NCI-H446 treated with DMSO at 0.1 percent for 48 hours (cell line): ENCODE measurements around the gene COA3.

Source experiments
- DNase-seq: peaks from one replicate; lab custom pipeline; 2025; lab: John Stamatoyannopoulos, UW

COA3 gene

GRCh38 chr17:42817866-42818265 lies 19.4 kb upstream of the COA3 start:
- DNase-seq = no peak

DNA sequence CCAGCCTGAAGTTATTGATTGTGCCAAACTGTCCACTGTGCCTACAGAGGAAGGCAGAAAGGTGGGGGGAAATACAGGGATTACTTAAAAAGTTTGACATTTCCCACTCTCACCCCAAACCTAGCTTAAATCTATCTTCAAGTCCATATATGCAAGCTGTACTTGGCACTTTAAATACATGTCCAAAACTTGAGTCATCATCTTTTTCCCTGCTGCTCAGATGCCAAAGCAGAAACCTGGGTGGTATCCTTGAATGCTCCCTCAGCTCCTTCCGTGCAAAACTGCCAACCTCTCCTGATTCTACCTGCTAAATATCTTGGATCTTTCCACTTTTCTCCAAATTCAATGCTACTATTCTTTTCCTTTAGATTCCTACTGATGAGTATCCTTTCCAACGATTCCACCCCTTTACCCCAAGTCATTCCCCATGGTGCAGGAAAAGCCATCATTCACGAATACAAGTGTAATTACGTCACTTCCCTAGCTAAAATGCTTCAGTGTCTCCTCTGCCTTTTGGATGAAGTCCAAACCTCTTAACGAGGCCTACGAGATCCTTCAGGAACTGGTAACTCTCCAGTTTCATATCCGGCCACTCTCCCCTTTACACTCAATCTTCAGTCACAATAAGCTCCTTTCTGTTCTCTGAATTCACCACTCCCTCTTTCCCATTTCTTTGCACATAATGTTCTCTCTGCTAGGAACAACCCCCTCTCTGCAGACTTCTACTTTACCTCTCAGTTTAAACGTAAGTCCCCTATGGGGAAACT lies 16.3 kb upstream of the COA3 start:
- no peak for DNase-seq

GRCh38 chr17:42809250-42809649 lies 10.7 kb upstream of the COA3 start:
- DNase-seq = no peak

DNA sequence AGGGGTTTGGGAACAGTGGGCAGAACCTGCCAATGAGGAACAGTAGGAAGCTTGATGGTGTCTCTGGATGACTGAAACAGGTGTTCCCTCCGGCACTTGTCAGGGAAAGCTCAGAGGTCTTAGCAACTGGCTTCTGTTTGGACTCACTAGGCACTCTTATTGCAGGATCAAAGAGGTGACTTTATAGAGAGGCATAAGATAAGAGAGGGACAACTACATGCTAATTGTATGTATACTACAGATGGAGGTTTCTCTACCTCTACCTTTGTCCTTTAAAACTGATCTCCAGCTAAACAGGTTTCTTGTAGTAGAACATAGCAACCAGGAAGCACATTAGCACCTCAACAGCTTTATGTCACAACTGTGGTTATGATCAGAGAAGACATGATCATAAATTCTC lies 7.7 kb upstream of the COA3 start:
- no peak for DNase-seq

DNA sequence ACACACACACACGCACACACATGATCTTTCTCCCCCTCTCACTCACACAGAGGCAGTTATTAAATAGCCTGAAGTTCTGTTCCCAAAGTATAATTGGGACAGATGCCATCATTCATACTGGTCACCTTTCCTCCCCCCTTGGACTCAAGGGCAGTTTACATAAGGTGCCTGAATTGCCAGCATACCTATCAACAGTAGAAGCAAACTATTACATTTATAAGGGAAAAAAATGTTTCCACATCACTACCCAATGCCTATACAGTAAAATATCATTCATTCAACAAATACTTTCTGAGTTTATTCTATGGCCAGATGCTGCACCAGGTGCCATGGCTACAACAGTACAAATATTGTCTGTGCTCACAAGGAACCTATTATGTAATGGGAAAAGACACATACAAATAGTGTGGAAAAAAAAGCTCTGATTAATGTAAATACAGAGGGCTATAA lies 6.4 kb upstream of the COA3 start:
- no peak for DNase-seq

DNA sequence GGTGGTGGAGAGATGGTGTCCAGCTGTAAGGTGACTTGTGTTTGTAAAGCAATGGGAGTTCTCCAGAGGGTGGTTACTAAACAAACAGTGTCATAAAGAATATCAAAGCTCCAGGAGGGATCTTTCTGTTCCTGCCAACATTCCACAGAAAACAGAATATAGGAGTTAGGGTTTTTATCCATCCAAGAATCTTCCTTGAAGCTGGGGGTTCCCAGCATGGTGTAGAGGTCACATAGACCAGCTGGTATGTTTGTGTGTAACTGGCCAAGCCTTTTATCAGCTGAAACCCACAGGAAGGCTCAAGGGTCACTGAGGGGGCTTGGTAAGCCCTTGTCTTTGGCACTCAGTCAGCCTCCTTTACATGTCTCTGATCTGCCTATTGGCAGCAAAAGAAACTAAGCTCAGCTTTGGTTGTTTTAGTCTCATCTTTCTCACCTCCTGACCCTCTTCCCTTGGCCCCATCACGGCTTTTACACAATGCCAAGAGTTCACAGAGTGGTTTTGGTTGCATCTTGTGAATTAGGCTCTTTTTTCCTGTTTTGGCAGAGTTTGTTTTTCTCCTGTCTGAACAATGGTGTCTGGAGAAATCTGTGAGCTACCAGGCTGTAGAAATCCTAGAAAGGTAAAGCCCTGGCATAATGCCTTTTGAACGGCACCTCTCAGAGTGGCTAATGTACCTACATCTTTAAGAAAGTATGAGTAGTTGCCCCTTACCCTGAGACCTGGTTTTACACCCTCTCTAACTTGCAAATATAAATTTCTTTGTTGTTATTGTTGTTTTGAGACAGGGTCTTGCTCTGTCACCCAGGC lies 4.8 kb upstream of the COA3 start:
- no peak for DNase-seq

GRCh38 chr17:42798011-42798382 lies 507 bp downstream of the COA3 start:
- no peak for DNase-seq

GRCh38 chr17:42797067-42798007 lies 1.2 kb downstream of the COA3 start:
- no peak for DNase-seq

DNA sequence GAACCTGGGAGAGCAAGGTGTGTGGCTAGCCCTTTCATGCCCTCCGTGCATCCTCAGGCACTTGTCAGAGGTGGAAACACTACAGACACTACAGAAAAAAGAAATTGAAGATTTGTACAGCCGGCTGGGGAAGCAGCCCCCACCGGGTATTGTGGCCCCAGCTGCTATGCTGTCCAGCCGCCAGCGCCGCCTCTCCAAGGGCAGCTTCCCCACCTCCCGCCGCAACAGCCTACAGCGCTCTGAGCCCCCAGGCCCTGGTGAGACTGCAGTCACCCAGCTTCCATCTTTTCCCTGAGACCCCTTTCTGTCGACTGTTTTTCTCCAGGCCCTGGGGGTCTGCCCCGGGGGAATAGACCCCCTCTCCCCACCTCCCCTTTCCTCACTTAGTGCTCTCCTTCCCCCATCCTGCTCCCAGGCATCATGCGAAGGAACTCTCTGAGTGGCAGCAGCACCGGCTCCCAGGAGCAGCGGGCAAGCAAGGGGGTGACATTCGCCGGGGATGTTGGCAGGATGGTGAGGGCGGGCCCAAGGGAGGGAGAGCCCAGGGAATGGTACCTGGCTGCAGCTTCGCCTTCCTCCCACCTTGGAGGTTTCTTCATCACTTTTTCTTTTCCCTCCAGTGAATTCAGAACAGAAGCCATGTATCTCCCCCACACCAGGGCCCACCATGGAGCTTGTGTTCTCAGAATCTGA lies 2.3 kb downstream of the COA3 start:
- no peak for DNase-seq

DNA sequence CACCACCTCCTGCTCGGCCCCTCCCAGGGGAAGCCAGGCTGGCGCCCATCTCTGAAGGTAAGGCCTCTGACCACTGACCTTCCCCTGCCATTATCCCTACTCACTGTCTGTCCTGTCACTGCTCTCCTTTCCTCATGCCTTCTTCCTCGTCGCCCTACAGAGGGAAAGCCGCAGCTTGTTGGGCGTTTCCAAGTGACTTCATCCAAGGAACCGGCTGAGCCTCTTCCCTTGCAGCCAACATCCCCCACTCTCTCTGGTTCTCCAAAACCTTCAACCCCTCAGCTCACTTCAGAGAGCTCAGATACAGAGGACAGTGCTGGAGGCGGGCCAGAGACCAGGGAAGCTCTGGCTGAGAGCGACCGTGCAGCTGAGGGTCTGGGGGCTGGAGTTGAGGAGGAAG lies 3.0 kb downstream of the COA3 start:
- DNase-seq = no peak

DNA sequence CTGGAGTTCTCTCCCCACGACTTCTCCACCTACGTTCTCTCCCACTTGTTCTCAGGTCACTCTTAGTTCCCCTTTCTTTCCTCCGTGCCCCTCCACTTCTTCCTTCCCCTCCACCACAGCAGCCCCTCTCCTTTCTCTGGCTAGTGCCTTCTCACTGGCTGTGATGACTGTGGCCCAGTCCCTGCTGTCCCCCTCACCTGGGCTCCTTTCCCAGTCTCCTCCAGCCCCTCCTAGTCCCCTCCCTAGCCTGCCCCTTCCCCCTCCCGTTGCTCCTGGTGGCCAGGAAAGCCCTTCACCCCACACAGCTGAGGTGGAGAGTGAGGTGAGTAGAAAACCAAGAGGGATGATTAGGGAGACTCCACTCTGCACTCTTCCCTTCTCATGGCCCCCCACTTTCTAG lies 3.4 kb downstream of the COA3 start:
- DNase-seq = no peak

DNA sequence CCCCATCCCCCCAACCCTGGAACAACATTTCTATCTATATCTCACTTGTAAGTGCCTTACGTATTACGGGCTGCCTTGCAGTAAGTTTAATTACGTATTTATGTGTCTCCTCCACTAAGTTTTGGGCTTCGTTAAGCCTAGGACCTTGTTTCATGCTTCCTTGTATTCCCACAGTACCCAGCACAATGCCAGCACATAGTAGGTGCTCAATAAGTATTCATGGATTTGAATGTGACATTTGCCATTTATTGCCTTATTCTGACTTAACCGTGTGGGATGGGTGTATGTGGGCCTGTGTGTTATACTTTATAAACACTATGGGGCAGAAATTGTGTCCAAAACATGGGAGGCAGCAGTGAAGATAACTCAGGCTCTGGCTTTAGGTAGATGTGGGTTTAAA lies 6.0 kb downstream of the COA3 start:
- no peak for DNase-seq

DNA sequence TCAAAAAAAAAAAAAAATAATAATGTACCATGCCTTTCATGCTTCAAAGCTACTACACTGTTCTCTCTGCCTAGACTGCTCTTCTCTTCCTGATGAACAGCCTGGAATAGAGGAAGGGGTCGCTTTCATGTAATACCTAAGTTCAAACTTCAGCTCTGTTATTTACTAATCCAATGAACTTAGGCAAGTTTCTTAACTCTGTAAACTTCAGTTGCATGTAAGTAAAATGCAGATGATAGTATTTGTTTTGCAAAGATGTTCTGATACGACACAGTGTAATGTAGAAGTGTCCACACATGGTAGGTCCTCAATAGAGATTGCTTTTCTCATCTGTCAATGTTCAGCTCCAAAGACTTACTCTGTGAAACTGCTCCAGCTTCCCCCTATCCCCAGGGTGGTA lies 6.6 kb downstream of the COA3 start:
- no peak for DNase-seq

GRCh38 chr17:42787266-42787665 lies 11.2 kb downstream of the COA3 start:
- DNase-seq = no peak

DNA sequence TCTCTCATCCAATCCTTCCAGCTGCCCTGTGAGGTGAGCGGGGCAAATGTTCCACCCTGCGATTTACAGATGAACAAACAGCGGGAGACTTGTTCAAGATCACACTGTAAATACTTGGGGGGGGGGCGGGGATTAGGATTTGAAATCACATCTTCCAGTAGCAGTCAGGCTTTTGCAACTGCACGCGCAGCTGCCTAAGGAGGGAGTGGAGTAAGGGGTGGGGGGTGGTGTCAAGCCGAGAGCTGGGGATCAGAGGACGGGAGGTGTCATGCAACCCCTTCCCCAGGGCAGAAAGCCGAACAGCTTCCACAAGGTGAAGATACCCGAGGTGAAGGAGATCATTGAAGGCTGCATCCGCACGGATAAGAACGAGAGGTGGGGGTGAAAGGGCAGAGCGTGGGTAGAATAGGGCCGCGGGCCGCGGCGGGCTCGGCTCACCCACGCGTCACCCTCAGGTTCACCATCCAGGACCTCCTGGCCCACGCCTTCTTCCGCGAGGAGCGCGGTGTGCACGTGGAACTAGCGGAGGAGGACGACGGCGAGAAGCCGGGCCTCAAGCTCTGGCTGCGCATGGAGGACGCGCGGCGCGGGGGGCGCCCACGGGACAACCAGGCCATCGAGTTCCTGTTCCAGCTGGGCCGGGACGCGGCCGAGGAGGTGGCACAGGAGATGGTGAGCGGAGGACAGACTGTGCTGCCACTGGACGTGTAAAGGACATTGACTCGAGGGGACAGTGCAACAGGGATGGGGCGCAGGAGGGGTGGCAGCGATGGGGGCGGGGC lies 13.5 kb downstream of the COA3 start:
- no peak for DNase-seq

DNA sequence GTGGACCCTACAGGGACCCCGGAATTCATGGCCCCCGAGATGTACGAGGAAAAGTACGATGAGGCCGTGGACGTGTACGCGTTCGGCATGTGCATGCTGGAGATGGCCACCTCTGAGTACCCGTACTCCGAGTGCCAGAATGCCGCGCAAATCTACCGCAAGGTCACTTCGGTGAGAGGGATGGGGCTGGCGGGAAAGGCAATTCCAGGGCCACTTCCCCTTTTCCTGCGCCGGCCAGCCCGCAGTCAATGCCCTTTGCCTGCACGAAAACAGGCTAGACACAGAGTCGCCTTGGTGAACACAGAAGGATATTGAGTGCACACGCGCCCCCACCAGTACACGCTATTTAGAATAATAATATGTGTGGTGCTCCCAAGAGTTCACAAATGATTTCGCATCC lies 14.1 kb downstream of the COA3 start:
- no peak for DNase-seq

DNA sequence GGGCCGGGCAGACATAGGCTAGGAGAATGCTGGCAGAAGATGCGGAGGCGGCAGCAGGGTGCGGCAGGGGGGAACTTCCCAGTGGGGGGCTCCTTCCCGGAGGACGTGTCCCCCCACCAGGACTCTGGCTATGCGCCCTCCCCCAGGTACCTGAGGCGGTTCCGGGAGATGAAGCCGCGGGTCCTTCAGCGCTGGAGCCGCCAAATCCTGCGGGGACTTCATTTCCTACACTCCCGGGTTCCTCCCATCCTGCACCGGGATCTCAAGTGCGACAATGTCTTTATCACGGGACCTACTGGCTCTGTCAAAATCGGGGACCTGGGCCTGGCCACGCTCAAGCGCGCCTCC lies 14.7 kb downstream of the COA3 start:
- DNase-seq = no peak

- DNase-seq = no peak
Measured at GRCh38 chr17:42783062-42783790, 15.3 kb downstream of the COA3 start.

DNA sequence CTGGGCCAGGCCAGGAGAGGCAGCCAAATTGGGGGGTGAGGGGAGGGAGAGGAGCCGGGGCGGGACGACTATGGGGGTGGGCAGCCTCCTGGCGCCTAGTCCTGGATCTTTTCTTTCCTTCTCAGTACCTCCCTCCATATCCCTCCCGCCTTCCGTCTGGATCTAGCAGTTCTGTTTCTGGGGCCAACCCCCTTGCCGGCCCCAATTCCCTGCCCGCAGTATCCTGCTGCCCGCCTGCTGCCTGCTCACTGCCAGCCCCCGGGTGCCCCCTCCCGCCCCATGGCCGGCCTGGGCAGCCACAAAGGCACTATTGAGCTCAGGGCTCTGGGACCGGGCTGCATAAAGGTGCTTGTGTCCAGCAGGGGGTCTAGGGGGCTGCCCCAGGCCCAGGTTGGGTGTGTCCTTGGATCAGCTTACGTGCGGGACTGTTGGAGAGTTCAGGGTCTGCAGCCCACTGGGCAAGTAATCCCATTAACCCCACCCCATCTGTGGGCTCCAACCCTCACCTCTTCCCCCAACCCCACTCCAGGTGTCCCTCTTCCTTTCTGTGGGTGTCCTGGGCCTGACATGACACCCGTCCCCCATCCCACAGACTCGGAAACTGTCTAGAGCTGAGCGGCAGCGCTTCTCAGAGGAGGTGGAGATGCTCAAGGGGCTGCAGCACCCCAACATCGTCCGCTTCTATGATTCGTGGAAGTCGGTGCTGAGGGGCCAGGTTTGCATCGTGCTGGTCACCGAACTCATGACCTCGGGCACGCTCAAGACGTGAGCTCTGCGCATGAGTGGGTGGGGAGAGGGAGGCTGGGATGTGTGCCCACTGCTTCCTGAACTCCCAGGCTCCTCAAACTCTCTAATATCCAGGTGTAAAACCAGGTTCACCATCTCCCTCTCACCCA lies 16.1 kb downstream of the COA3 start:
- DNase-seq = no peak
